ENCODE results near the gene DDX1.

The DDX1 gene

GRCh38 chr2:15595342-15595905, 3.8 kb downstream of the DDX1 start:
- DNase-seq, result no peak
- TF ChIP-seq GATA1 (IDR thresholded peaks at IDR 0.05; ENCODE audit: low read depth, low read length) (no peak), POLR2A (IDR thresholded peaks at IDR 0.05; ENCODE audit: low read length) (no peak)

DNA sequence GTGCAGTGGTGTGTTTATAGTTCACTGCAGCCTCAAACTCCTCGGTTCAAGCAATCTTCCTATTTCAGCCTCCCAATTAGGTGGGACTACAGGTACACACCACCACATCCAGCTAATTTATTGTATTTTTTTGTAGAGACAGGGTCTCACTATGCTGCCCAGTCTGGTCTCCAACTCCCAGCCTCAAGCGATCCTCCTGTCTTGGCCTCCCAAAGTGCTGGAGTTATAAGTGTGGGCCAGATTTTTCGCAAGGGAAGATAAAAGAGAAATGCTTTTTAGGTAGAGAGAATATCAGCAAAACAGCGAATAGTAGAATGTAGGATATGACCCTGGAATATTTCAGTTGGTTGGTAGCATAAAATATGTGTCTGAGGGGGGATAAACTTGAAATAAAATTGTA, 4.3 kb downstream of the DDX1 start:
- DNase-seq, result no peak
- TF ChIP-seq POLR2A (IDR thresholded peaks at IDR 0.05; ENCODE audit: low read length), result no peak
- TF ChIP-seq GATA1 (IDR thresholded peaks at IDR 0.05; ENCODE audit: low read depth, low read length), result no peak

DNA sequence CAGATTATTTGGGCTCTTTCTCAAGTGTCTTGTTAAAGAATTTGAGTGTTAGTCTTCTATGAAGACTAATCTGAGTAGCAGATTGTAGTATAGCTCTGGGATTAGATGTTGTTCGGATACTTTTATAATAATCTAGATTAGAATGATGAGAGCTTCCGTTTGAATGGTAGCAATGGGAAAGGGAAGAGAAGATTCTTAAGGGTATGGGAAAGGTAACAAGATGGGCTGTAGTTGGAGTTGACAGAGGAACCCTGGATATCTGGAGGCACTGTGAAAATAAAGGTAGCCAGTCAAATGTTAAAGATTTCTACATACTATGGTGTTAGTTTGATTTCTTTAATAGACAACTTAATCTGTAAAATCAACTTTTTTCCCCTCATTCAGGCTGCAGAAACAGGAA, 4.7 kb downstream of the DDX1 start:
- TF ChIP-seq POLR2A (IDR thresholded peaks at IDR 0.05; ENCODE audit: low read length) (no peak), GATA1 (IDR thresholded peaks at IDR 0.05; ENCODE audit: low read depth, low read length) (no peak)
- no peak for DNase-seq

GRCh38 chr2:15596968-15597367, 5.3 kb downstream of the DDX1 start:
- DNase-seq, result no peak
- TF ChIP-seq GATA1 (IDR thresholded peaks at IDR 0.05; ENCODE audit: low read depth, low read length), result no peak

DNA sequence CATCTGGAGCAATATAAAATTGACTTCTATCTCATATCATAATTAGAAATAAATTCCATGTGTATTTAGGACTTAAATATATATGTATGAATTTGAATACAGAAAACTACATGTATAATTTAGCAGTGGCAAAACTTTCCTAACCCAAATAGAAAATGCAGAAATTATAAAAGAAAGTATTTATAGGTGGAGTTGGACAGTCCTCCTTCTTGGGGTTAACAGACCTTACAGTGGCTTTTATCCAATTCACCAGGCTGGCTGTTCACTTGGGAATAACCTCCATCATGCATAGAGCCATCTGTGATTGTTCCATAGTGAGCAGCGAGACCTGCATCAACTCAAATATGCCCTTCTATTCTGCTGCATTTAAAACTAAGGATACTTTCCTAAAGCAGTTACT, 8.3 kb downstream of the DDX1 start:
- no peak for TF ChIP-seq POLR2A (IDR thresholded peaks at IDR 0.05; ENCODE audit: low read length)
- TF ChIP-seq GATA1 (IDR thresholded peaks at IDR 0.05; ENCODE audit: low read depth, low read length), result no peak
- DNase-seq, result no peak

GRCh38 chr2:15601681-15602080, 10.0 kb downstream of the DDX1 start:
- no peak for DNase-seq
- TF ChIP-seq POLR2A (IDR thresholded peaks at IDR 0.05; ENCODE audit: low read length), result no peak

DNA sequence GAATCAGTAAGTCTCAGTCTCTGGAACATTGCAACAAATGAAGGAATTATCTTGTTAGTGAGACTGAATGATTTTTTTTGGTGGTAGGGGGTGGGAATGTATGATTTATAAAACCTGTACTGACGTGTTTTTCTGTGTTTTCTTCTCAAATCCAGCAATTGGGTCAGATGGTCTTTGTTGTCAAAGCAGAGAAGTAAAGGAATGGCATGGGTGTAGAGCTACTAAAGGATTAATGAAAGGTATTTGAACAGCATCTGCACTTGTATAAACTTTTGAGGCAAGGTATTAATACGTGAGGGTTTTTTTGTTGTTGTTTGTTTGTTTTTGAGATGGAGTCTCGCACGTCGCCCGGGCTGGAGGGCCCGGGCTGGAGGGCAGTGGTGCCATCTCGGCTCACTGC, 10.7 kb downstream of the DDX1 start:
- DNase-seq, result no peak
- TF ChIP-seq GATA1 (IDR thresholded peaks at IDR 0.05; ENCODE audit: low read depth, low read length), result no peak
- TF ChIP-seq POLR2A (IDR thresholded peaks at IDR 0.05; ENCODE audit: low read length), result no peak

DNA sequence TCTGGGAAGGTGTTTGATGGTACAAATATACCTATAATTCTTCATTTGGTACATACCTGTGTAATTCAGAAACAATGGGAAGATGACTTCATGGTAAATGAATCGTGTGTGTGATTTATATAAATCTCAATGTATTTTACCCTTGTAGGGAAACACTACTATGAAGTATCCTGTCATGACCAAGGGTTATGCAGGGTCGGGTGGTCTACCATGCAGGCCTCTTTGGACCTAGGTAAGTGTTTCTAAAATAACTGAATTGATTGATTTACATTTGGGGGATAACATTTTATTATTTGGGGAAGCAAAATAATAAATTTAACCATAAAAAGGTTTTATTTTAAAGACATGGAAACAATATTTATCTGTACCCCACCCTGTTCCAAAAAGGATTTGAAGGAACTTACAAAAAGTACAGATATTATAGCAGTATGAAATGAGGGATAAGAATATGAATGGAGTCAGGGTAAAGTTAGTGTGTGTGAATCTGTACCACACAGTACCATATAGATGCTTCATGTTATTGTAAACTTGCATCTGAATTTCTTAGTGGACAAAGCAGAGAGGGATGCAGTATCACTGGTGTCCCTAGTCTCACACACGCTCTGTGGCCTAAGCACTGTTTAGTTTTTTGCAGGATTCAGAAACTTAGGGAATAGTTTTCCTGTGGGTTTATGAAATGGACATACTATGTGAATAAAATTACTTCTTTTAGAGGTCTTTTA, 11.5 kb downstream of the DDX1 start:
- no peak for DNase-seq
- TF ChIP-seq POLR2A (IDR thresholded peaks at IDR 0.05; ENCODE audit: low read length) (no peak), GATA1 (IDR thresholded peaks at IDR 0.05; ENCODE audit: low read depth, low read length) (no peak)

- TF ChIP-seq POLR2A (IDR thresholded peaks at IDR 0.05; ENCODE audit: low read length), result no peak
- TF ChIP-seq GATA1 (IDR thresholded peaks at IDR 0.05; ENCODE audit: low read depth, low read length), result no peak
- no peak for DNase-seq
Observed at GRCh38 chr2:15603948-15604347, 12.3 kb downstream of the DDX1 start.

DNA sequence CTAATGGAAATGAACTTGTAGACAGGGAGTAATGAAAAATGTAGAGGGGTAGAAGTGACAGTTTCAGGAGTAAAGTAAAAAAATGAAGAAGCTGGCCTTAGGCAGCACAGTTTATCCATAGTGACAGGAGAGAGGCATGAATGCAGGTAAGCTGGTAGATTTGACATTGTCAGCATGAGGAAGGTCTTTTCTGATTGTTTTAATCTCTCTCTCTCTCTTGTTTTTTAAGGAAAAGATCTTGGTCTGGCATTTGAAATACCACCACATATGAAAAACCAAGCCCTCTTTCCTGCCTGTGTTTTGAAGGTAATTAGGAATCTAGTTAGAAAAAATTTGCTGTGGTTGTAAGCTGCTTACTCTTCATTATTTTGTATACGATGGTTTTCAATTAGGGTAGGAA, 14.1 kb downstream of the DDX1 start:
- no peak for DNase-seq
- TF ChIP-seq GATA1 (IDR thresholded peaks at IDR 0.05; ENCODE audit: low read depth, low read length) (no peak), POLR2A (IDR thresholded peaks at IDR 0.05; ENCODE audit: low read length) (no peak)

- DNase-seq, result no peak
- TF ChIP-seq GATA1 (IDR thresholded peaks at IDR 0.05; ENCODE audit: low read depth, low read length) (no peak), POLR2A (IDR thresholded peaks at IDR 0.05; ENCODE audit: low read length) (no peak)
Observed at GRCh38 chr2:15606481-15607441, 15.1 kb downstream of the DDX1 start.

DNA sequence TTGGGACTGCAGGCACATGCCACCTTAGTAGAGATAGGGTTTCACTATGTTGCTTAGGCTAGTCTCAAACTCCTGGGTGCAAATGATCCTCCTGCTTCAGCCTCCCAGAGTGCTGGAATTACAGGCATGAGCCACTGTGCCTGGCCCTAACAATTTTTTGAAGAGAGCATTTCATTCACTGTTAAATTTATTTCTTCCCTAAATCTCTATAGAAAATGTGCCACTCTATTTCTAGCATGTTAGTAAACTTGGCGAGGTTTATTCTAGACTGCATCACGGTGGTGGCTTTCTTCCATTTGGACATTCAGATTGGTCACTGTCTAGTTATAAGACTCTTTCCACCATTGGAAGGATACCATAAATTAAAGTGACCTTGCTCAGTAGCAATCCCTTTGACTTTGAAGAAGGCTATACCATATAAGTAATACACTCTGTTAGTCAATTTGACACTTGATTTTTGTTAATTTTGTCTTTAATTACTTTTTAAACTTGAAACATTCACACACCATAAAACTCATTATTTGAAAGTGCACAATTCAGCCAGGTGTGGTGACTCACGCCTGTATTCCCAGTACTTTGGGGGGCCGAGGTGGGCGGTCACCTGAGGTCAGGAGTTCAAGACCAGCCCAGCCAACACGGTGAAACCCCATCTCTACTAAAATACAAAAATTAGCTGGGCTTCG, 16.2 kb downstream of the DDX1 start:
- TF ChIP-seq POLR2A (IDR thresholded peaks at IDR 0.05; ENCODE audit: low read length), result no peak
- TF ChIP-seq GATA1 (IDR thresholded peaks at IDR 0.05; ENCODE audit: low read depth, low read length), result no peak
- DNase-seq, result no peak

GRCh38 chr2:15608392-15608761, 16.7 kb downstream of the DDX1 start:
- DNase-seq, result no peak
- TF ChIP-seq GATA1 (IDR thresholded peaks at IDR 0.05; ENCODE audit: low read depth, low read length) (no peak), POLR2A (IDR thresholded peaks at IDR 0.05; ENCODE audit: low read length) (no peak)
